Endothelial cell (in vitro differentiated cells): Measurements from ENCODE around the gene STARD13. TPM values are rescaled to one million over a fixed set of nuclear protein-coding genes. Genes with fewer than 3 reads are reported as not detected.

Experiments used
- DNase-seq: peaks from one replicate; pipeline ENCODE4 v3.0.0; 2021; ENCODE audit warnings: low spot score
- H3K27ac Mint-ChIP-seq: one replicate; pipeline ENCODE4 v1.8.0; 2021; ENCODE audit warnings: mixed read lengths, inconsistent platforms; ENCODE audit not compliant: unreplicated experiment
- H3K27me3 Mint-ChIP-seq: one replicate; pipeline ENCODE4 v1.8.0; 2021; ENCODE audit warnings: mild to moderate bottlenecking, moderate library complexity, mixed read lengths, inconsistent platforms; ENCODE audit not compliant: unreplicated experiment
- H3K36me3 Mint-ChIP-seq: one replicate; pipeline ENCODE4 v1.8.0; 2021; ENCODE audit warnings: mild to moderate bottlenecking, low read depth, mixed read lengths, inconsistent platforms; ENCODE audit not compliant: unreplicated experiment
- H3K4me1 Mint-ChIP-seq: one replicate; pipeline ENCODE4 v1.8.0; 2021; ENCODE audit warnings: mild to moderate bottlenecking, mixed read lengths, inconsistent platforms; ENCODE audit not compliant: unreplicated experiment
- H3K4me3 Mint-ChIP-seq: one replicate; pipeline ENCODE4 v1.8.0; 2021; ENCODE audit warnings: mild to moderate bottlenecking, mixed read lengths, inconsistent platforms; ENCODE audit not compliant: unreplicated experiment
- H3K9me3 Mint-ChIP-seq: one replicate; pipeline ENCODE4 v1.8.0; 2021; ENCODE audit warnings: mixed read lengths, inconsistent platforms; ENCODE audit not compliant: unreplicated experiment
- total RNA-seq: library from RNA; stranded (reverse); fragmentation: NEBNext Ultra II Directional; extraction: Animal tissue kit (Norgen Biotek cat#: 25700); gene quantifications from one replicate; pipeline ENCODE4 v1.2.1, GENCODE V29; 2021; ENCODE audit not compliant: unreplicated experiment
- TF ChIP-seq, protein P1 (sequence below): fragments of 200-600 bp; sonication (generic); IDR thresholded peaks from one replicate; pipeline ENCODE4 v1.5.0; 2021; ENCODE audit warnings: antibody characterized with exemption; ENCODE audit not compliant: unreplicated experiment

The STARD13 gene
- total RNA-seq, 1 donor from 2014 or later, result 63.8 TPM

DNA sequence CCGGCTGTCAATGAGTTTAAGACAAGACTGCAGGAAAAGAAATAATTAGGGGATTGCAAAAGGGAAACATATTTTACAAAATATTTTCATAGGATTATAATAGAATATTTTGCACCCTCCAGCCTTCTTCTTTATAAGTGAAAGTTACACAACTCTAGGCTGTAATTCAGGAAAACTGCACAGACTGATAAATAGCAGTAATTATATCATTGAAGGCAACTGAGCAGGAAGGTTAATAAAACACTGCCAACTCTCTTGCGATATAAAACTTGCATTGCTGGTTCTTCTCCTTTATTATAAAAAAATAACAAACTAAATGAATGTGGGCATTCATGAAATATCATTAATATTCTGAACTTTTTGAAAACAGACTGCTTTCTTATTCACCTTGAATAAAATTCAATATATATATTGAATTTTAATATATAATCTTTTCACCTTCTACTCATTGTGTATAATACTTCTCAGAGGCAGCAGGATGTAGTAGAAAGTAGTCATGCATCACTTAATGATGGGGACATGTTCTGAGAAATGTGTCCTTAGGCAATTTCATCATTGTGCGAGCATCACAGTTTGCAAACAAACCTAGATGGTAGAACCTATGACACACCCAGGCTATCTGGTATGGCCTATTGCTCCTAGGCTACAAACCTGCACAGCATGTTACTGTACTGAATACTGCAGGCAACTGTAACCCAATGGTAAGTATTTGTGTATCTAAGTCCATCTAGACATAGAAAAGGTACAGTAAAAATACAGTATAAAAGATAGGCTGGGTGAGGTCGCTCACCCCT, 24.9 kb upstream of the STARD13 start:
- Mint-ChIP-seq H3K4me3 (no peak overlapping the region), H3K36me3 (peaks cover 25% of the 10 kb centered on the region), H3K4me1 (peaks cover 15% of the 10 kb centered on the region), H3K9me3 (no peaks in the 10 kb centered on the region), H3K27me3 (no peaks in the 10 kb centered on the region), H3K27ac (no peak overlapping the region)
- TF ChIP-seq, protein P1, sequence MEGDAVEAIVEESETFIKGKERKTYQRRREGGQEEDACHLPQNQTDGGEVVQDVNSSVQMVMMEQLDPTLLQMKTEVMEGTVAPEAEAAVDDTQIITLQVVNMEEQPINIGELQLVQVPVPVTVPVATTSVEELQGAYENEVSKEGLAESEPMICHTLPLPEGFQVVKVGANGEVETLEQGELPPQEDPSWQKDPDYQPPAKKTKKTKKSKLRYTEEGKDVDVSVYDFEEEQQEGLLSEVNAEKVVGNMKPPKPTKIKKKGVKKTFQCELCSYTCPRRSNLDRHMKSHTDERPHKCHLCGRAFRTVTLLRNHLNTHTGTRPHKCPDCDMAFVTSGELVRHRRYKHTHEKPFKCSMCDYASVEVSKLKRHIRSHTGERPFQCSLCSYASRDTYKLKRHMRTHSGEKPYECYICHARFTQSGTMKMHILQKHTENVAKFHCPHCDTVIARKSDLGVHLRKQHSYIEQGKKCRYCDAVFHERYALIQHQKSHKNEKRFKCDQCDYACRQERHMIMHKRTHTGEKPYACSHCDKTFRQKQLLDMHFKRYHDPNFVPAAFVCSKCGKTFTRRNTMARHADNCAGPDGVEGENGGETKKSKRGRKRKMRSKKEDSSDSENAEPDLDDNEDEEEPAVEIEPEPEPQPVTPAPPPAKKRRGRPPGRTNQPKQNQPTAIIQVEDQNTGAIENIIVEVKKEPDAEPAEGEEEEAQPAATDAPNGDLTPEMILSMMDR, result no peak
- no peak for DNase-seq

DNA sequence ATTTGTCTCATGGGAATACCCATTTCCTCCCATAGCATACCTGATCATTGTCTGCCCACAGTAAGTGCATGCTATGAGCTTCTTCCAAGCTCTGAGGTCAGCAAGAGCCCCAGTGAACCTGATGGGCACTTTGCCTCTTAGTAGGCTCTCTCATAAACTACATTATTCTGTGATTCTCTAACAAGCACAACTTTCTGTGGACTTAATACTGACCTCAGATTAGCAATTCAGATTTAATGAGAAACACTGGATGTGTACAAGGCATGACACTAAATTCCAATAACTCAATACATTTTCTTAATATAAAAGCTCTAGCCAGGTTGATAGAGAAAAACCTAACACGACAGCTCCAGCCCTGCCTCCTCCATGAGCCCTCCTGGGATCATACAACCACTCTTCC, 23.3 kb upstream of the STARD13 start:
- peaks cover 15% of the 10 kb centered on the region for H3K4me1 Mint-ChIP-seq
- no peaks in the 10 kb centered on the region for H3K27me3 Mint-ChIP-seq

DNA sequence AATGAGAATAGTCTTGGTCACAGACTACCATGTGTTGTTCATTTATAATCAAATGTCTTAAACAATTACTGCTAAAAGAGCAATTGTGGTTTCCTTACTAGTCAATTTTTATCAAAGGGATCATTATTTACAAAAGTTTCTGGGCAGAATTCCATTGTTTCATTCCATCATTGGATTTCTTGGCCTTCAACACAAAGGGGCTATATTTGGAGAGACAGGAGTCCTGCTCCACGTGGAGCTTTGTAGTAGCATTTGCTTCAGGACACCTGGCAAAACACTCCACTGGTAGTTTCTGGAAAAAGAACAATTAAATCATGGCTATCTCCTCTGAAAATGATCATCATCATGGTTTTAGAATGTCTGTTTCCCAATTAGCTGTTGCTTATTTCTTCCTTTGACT, 22.3 kb upstream of the STARD13 start:
- no peak for DNase-seq
- TF ChIP-seq, protein P1, result no peak
- Mint-ChIP-seq H3K27me3 (no peaks in the 10 kb centered on the region), H3K4me3 (no peak overlapping the region), H3K27ac (no peak overlapping the region), H3K9me3 (no peaks in the 10 kb centered on the region), H3K36me3 (peaks cover 25% of the 10 kb centered on the region), H3K4me1 (peaks cover 11% of the 10 kb centered on the region)

More for the DNA sequence above, 23.3 kb upstream of the STARD13 start:
- no peaks in the 10 kb centered on the region for H3K9me3 Mint-ChIP-seq
- TF ChIP-seq, protein P1, result no peak
- H3K36me3 Mint-ChIP-seq, result peaks cover 25% of the 10 kb centered on the region
- no peak for DNase-seq
- H3K27ac Mint-ChIP-seq, result no peak overlapping the region
- no peak overlapping the region for H3K4me3 Mint-ChIP-seq

DNA sequence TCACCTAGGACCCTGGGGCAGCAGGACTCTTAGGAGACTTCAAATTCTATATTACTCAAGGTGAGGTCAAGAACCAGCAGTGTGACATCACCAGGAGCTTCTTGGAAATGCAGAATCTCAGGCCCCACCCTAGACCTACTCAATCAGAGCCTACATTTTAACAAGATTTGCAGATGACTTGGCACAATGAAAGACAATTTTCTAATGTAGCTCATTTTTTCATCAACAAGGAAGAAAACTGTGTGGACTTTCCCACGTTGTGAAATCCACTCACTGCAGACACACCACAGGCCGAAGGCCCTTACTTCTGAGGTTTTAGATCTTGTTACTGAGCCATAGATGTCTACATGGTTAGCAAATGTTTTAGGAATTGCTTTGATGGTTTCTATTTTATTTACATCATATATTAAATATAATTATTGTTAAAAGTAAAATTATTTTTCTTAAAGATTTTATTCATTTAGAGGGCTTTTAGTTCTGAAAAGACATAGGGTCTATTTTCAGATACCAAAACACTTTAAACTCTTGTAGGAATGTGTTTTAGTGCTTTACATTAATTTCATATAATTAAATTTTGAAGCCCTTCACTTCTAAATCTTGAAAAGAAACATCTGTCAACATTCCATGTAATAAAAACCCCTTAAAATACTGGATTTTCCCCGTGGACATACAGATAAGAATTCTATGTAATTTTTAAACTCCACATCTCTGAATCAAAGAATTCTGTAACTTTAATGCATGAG, 18.5 kb upstream of the STARD13 start:
- H3K27ac Mint-ChIP-seq, result no peak overlapping the region
- peaks cover 22% of the 10 kb centered on the region for H3K36me3 Mint-ChIP-seq
- no peaks in the 10 kb centered on the region for H3K9me3 Mint-ChIP-seq
- no peaks in the 10 kb centered on the region for H3K27me3 Mint-ChIP-seq
- no peak overlapping the region for H3K4me3 Mint-ChIP-seq
- no peak for DNase-seq
- TF ChIP-seq, protein P1, result no peak
- H3K4me1 Mint-ChIP-seq, result peaks cover 3% of the 10 kb centered on the region

DNA sequence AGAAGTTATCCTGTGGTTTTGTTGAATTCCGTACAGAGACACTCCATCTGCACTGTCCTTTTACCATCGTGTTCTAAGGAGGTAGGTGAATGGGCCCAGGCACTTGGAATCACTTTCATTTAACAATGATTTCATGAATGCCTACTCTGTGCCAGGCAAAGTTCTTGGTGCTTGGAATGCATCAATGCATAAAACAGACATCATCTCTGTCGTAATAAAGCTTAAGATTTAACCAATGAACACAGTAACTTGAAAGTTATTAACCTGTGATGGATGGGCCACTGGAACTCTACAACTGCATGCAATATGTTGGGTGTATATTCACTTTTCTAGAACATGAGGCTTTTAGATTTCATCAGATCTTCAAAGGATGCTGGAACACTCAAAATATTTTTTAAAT, 14.1 kb upstream of the STARD13 start:
- no peak overlapping the region for H3K4me3 Mint-ChIP-seq
- H3K27me3 Mint-ChIP-seq, result no peaks in the 10 kb centered on the region
- H3K9me3 Mint-ChIP-seq, result no peaks in the 10 kb centered on the region
- no peak for DNase-seq
- peaks cover 3% of the 10 kb centered on the region for H3K4me1 Mint-ChIP-seq
- H3K36me3 Mint-ChIP-seq, result peaks cover 5% of the 10 kb centered on the region
- TF ChIP-seq, protein P1, result no peak
- H3K27ac Mint-ChIP-seq, result no peak overlapping the region
